ENCODE data around the gene SNRNP25. TPM values are rescaled to one million over a fixed set of nuclear protein-coding genes. Genes with fewer than 3 reads are reported as not detected.
A peak's percentile ranks its signal among the peaks of the same experiment; 100 is the strongest.

SNRNP25 gene
- total RNA-seq, 6 donors from 2014 or later = 6.9 to 26.2 (median 16.0) TPM

DNA sequence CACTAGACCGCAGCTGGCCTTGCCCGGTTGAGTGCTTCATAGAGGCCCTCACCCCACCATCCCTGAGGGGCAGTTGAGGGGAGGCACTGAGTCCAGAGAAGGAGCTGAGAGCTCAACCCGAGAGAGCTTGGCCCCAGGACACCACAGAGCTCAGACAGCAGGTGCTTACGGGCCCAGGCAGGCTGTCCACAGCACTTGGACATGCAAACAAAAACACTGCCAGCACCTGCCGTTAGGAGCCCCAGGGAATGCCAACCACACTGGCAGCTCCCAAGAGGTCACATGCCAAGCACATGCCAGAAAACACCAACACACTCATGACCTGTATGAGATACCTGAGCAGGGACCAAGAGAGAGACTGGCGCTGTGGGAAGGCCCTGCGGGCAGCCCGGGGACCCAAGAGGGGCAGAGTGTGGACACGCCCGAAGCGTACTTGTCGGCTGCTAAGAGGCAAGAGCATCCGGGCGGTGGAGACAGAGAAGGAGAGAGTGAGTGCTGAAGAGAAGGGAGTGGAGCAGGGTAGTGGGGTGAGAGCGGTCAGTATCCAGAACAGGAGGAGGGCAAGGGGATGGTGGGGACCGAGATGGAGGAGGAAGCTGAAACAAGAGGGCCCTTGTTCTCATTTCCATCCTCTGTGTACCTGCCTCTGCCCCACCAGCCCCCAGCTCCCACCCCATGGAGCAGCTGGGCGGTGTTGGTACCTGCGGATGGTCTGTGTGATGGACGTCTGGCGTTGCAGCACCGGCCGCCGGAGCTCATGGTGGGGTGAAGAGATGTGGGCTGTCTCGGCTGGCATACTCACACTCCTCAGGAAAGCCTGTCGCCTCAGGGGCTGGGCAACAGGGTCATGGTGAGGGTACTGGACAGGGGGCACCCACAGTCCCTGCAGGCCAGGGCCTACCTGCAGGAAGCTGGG is 10.6 kb downstream of the SNRNP25 start:
- 92 to 96% methylated on average over 21 to 25 of the region's 25 CpGs for WGBS, 2 donors
- H3K9me3 ChIP-seq = no peaks in the 10 kb centered on the region
- ATAC-seq (ENCODE audit: low FRiP score in 2 of 2) (no peak), DNase-seq (peak in 1 of 2 donors; percentile 76)
- H3K27ac ChIP-seq = no peak overlapping the region
- H3K36me3 ChIP-seq = peaks cover 6 to 60% (median 50%) of the 10 kb centered on the region in 4 donors
- peaks cover 8 to 32% (median 16%) of the 10 kb centered on the region in 4 donors for H3K4me1 ChIP-seq
- TF ChIP-seq, protein P1, sequence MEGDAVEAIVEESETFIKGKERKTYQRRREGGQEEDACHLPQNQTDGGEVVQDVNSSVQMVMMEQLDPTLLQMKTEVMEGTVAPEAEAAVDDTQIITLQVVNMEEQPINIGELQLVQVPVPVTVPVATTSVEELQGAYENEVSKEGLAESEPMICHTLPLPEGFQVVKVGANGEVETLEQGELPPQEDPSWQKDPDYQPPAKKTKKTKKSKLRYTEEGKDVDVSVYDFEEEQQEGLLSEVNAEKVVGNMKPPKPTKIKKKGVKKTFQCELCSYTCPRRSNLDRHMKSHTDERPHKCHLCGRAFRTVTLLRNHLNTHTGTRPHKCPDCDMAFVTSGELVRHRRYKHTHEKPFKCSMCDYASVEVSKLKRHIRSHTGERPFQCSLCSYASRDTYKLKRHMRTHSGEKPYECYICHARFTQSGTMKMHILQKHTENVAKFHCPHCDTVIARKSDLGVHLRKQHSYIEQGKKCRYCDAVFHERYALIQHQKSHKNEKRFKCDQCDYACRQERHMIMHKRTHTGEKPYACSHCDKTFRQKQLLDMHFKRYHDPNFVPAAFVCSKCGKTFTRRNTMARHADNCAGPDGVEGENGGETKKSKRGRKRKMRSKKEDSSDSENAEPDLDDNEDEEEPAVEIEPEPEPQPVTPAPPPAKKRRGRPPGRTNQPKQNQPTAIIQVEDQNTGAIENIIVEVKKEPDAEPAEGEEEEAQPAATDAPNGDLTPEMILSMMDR (IDR thresholded peaks at IDR 0.05) = no peak
- TF ChIP-seq POLR2AphosphoS5 (IDR thresholded peaks at IDR 0.05) (no peak), POLR2A (IDR thresholded peaks at IDR 0.05) (no peak), EP300 (IDR thresholded peaks at IDR 0.05) (no peak)
- no peak overlapping the region for H3K4me3 ChIP-seq
- H3K27me3 ChIP-seq = no peaks in the 10 kb centered on the region

DNA sequence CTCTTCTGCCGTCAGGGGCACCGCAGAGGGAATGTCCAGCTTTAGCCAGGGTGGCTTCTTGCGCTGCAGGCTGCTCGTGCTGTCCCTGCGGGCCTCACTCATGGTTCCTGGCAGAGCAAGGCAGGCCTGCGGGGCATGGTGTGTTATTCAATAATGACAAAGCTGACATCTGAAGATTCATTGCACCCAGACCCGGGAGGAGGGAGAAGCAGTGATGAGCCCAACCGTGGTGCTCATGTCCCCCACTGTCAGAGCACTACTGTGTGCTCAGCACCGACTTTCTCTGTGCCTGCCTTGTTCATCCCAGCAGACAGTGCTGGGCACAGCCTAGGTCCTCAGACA is 11.3 kb downstream of the SNRNP25 start:
- H3K9me3 ChIP-seq = no peaks in the 10 kb centered on the region
- H3K36me3 ChIP-seq = peaks cover 6 to 54% (median 44%) of the 10 kb centered on the region in 4 donors
- no peak overlapping the region for H3K4me3 ChIP-seq
- peaks cover 8 to 35% (median 18%) of the 10 kb centered on the region in 4 donors for H3K4me1 ChIP-seq
- no peak for TF ChIP-seq EP300 (IDR thresholded peaks at IDR 0.05)
- ATAC-seq (ENCODE audit: low FRiP score in 2 of 2) (no peak), DNase-seq (no peak)
- H3K27me3 ChIP-seq = no peaks in the 10 kb centered on the region
- WGBS, 2 donors = 69 to 90% methylated on average over 4 to 9 of the region's 9 CpGs
- H3K27ac ChIP-seq = no peak overlapping the region

DNA sequence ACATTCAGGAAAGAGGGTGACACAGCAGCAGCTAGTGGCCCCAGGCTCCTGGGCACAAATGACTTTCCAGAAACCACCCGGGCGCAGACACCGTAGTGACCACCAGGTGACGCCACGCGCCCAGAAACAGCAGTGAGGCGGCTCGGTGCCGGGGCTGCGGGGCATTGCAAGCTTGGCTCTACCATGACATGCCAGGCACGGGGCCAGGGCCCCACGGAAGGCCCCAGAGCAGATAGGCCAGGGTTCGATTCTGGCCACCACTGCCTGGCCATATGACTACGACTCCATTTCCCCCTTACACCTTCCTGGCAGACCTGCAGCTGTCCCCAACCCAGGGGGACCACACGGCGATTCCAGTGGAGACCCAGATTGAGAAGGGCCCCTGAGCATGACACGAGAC is 12.1 kb downstream of the SNRNP25 start:
- H3K9me3 ChIP-seq = no peaks in the 10 kb centered on the region
- no peak overlapping the region for H3K4me3 ChIP-seq
- 24 to 39% methylated on average over 5 to 17 of the region's 17 CpGs for WGBS, 2 donors
- H3K27me3 ChIP-seq = no peaks in the 10 kb centered on the region
- peak overlapping the region in 1 of 4 donors; percentile 5 for H3K27ac ChIP-seq
- TF ChIP-seq, protein P1 (IDR thresholded peaks at IDR 0.05) = peak; percentile 92 to 99 (median 97)
- TF ChIP-seq POLR2AphosphoS5 (IDR thresholded peaks at IDR 0.05) (no peak), EP300 (IDR thresholded peaks at IDR 0.05) (no peak)
- H3K4me1 ChIP-seq = peaks cover 15 to 43% (median 26%) of the 10 kb centered on the region in 4 donors
- peaks cover 6 to 45% (median 38%) of the 10 kb centered on the region in 4 donors for H3K36me3 ChIP-seq
- ATAC-seq (ENCODE audit: low FRiP score in 2 of 2) = peak in 1 of 2 donors; percentile 81
- peak; percentile 87 to 95 for DNase-seq

DNA sequence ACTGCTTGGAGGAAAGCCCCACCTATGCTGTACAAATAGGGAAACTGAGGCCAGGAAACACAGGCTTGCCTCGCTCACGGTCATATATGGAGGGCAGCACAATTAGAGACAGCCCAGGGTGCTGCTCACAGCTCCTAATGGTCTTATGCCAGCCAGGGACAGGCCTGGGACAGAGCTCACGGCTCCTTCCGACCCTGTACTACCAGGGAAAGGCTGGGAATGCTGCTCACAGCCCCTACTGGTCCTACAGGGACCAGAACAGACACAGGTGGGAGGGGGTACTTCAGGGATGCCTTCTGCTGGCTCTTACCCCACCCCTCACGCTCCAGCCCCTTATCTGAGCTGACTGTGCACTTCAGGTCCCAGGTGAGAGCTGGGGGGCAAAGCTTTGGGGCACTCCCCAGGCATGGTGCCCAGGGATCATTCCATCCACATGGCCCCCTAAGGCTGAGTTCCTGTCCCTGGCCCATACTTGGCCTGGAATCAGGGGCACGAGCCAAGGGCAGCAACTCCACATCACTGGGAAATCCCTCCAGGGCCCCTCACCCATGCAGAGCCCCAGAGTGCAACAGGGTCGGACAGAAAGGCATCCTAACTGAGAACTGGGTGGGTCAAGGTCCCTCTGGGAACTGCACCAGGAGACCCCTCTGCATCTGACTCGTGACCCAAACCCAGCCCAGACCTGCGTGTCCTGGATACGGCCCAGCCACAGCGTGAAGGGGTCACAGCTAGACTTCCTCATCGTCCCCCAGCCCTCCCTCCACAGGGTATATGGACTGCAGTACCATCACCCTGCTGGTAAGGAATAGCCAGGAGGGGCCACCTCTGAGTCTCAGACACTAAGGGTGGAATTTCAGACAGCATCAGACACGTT is 12.9 kb downstream of the SNRNP25 start:
- H3K9me3 ChIP-seq = no peaks in the 10 kb centered on the region
- peaks cover 0 to 37% (median 30%) of the 10 kb centered on the region in 4 donors for H3K36me3 ChIP-seq
- TF ChIP-seq POLR2A (IDR thresholded peaks at IDR 0.05) (no peak), POLR2AphosphoS5 (IDR thresholded peaks at IDR 0.05) (no peak), EP300 (IDR thresholded peaks at IDR 0.05) (no peak)
- TF ChIP-seq, protein P1 (IDR thresholded peaks at IDR 0.05) = no peak
- 86 to 94% methylated on average over 6 to 13 of the region's 13 CpGs for whole genome bisulfite sequencing, 2 donors
- ATAC-seq (ENCODE audit: low FRiP score in 2 of 2) = no peak
- no peaks in the 10 kb centered on the region for H3K27me3 ChIP-seq
- H3K4me3 ChIP-seq = no peak overlapping the region
- DNase-seq = no peak
- H3K4me1 ChIP-seq = peaks cover 21 to 51% (median 33%) of the 10 kb centered on the region in 4 donors
- peak overlapping the region in 1 of 4 donors; percentile 42 for H3K27ac ChIP-seq

Data from upper lobe of left lung (tissue), 6 donors.